HG03575 (cell line): Measurements from ENCODE around the gene TRAF4.
"Not testable (repeated sequence)": the region's sequence is repeated elsewhere in the genome, so short reads cannot be mapped to it uniquely, and the experiment has no call there.

Experiments
- ATAC-seq: cut with Tn5 transposase; IDR thresholded peaks from one replicate; pipeline ENCODE4 v1.9.1; 2021; ENCODE audit not compliant: unreplicated experiment, insufficient number of reproducible peaks, low FRiP score; ENCODE audit errors: extremely low read depth

TRAF4 gene

DNA sequence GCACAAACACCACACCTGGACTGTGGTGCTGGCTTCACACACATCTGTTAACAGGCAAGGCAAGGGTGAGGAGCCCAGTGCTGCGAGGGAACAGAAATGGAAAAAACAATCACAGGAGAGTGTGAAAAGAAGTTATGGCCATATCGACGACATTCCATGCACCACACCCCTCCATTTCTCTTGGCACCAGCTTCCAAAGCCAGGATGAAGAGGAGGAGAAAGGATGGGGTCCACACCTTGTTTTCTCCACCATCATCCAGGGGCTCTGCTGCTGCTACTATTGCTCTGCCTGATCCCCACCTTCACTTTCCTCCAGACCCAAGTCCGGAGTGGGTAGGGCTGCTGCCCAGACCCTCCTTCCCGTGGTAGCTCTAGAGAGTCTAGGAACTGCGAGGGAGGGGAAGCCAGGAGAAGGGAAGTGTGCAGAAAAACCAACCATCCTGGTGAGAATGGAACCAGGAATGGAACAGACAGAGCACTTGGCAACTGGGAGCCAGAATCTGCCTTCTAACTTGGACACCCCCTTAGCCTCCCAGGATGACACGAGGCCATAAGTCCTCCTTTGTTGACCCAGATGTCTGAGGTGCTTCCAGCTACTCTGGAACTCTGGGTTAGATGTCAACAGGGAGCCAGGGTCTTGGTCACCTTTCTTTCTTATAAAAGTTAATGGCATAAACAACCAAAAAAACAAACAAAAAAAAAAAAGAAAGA is 31.0 kb upstream of the TRAF4 start:
- ATAC-seq, result no peak

DNA sequence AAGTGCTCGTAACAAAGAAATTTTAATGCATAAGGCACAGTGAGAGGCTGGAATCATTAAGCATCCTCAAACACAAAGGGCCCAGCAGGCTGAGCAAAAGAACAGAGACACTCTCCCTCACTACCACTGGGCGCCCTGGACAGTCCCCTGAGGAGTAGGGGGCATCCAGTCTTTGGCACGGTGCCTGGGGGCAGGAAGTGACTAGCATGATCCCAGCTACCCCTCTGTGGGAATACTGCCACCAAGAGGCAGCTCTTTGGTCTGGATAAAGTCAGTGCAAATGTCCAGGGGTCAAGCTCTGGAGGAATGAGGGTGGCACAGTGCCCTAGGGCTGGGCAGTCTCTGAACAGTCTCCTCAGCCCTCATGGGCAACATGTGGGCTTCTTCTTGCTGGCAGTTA is 29.5 kb upstream of the TRAF4 start:
- no peak for ATAC-seq

DNA sequence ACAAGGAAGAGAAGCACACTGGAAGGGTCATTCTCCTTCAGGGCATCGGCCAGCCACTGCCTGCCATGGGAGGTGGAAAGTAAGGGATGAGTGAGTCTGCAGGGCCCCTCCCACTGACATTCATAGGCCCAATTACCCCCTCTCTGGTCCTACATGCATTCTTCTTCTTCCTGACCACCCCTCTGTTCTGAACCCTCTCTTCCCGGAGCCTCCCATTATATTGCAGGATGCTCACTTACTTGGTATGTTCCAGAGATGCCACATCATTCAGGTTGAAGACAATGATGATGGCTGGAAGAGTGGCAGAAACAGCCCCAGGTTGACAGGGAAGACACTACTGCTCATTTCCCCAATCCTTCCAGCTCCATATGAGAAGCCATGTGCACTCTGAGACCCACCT is 28.6 kb upstream of the TRAF4 start:
- no peak for ATAC-seq

- no peak for ATAC-seq
These were observed 26.9 kb upstream of the TRAF4 start for GRCh38 chr17:28716740-28717577.

DNA sequence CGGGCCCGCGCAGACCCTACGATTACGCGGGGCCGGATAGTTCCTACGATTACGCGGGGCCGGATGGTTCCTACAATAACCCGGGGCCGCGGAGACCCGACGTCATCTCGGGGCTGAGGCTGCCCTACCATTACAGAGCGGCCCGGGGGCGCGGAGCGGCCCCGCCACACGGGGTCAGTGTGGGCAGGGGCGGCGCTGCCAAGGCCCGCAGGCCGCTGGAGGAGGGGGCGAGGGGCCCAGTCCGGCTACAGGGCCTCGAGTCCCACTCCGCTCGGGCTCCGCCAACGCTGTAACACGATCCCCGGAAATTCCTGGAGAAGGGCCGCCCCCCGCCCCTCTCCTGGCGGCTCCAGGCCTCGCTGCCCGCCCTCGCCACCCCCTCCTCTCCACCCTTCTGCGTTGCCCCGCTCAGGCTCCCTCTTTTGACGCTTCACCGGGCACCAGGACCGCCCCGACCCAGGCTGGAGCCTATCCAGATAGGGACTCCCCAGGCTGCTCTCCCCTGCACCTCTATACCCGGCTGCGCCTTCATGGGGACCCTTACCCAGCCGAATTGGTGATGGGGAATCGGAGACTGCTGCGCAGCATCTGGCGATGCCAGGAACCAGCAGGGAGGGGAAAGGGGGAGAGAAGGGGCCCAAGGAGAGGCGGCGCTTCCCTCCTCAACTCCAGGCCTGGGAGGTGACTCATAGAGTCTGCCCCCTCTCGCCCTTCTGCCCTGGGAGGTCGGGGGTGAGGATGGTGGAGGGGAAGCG is 26.1 kb upstream of the TRAF4 start, which contains the start of gene RAB34:
TSS of gene RAB34 (minus strand) at position 291 of the 755 bp plus-strand sequence. CDS start 602 bp downstream, outside the sequence.
- ATAC-seq, result no peak

DNA sequence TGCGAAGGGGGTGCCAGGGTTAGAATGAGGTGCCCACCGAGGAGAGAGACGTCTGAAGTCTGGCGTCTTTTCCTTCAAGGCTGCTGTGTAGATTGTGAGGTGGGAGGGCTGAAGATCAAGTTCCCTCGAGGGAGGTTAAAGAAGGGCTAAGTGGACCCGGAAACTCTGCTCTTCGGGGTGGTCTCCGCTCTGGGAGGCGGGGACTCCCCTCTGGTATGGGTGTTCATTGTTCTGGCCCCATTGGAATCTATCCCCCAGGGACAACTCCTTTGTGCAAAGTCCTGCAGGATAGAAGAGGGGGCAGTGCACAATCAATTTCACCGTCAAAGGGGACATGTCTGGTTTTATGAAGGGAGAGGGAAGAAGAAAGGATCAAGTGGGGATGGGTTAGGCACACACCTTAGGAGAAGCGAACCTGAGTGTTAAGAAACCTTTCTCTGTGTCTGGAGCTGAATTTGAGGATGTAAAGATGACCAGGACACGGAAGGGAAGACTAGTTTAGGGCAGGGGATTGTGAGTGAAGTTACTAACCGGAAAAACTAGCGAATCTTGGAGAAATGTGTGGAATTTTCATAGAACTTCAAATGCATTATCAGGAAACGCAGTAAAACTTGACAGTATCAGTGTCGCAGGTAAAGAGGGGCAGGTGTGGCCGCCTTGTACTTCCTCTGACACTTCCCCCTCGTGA is 25.3 kb upstream of the TRAF4 start:
- no peak for ATAC-seq

DNA sequence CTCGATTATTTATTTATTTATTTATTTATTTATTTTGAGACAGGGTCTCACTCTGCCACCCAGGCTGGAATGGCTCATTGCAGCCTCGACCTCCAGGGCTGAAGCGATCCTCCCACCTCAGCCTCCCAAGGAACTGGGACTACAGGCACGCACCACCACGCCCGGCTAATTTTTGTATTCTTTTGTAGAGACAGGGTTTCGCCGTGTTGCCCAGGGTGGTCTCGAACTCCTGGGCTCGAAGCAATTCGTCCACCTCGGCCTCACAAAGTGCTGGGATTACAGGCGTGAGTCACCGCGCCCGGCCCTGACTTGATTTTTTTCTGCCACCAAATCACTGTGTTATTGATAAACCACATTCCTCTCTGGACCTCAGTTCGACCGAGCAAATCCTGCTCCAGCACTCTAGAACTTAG is 24.8 kb upstream of the TRAF4 start:
- ATAC-seq, result no peak

GRCh38 chr17:28720247-28720996 is 23.4 kb upstream of the TRAF4 start:
- ATAC-seq, result no peak

DNA sequence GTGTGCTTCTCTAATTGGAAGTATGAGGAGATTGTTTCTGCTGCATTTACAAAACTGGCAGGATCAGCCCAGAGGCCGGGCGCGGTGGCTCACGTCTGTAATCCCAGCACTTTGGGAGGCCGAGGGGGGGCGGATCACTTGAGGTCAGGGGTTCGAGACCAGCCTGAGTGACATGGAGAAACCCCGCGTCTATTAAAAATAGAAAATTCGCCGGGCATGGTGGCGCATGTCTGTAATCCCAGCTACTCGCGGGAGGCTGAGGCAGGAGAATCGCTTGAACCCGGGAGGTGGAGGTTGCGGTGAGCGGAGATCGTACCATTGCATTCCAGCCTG is 22.8 kb upstream of the TRAF4 start:
- not testable (repeated sequence) for ATAC-seq

DNA sequence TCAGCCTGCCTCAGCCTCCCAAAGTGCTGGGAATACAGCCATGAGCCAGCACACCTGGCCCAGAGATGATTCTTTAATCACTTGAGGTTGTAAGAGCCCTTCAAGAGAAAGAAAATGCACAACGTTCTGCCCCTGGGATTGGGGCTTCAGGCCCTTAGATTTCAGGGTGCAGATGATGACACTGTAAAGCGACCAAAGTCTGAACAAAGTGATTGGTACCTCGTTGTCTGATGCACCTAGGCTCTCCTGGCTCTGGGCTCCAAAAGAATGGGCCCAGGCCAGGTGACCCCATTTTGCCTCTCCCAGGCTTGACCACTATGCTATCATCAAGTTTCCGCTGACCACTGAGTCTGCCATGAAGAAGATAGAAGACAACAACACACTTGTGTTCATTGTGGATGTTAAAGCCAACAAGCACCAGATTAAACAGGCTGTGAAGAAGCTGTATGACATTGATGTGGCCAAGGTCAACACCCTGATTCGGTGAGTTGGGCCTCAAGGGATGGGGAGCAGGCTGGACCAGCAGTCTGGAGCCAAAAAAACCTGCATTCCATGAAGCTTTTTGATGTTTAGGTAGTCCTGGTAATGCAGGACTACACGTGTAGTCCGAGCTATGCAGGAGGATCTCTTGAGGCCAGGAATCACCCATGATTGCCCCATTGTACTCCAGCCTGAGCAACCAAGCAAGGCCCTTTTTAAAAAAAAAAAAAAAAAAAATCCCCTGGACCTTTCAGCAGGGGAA is 21.2 kb upstream of the TRAF4 start:
- ATAC-seq, result no peak

DNA sequence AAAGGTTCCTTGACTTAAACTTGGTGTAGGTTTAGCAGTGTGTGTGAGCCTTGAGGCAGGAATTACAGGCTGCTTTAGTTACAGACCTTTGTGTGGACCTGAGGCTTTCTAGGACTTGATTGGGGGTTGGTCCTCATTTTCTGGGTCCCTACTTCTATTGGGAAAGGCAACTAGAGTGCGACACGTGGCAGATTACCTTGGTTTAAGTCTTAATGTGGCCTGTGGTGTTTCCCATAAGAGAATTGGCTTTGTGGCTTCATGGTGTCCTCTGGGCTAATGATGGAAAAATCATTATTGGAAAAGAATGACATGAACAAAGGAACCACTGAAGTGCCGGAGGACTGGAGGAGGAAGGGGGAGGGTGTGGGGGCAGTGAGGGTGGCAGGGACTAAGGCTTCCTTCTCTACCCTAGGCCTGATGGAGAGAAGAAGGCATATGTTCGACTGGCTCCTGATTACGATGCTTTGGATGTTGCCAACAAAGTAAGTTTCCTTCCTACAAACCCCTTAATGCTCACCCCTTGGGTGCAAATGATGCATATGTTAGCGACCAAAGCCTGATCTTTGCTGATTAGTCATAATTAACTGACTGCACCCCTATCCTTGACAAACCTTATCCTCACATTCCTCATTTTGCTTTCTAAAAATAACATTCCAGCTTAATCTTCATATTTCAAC is 20.5 kb upstream of the TRAF4 start:
- no peak for ATAC-seq

GRCh38 chr17:28723836-28724499 is 19.8 kb upstream of the TRAF4 start:
- ATAC-seq, result not testable (repeated sequence)

DNA sequence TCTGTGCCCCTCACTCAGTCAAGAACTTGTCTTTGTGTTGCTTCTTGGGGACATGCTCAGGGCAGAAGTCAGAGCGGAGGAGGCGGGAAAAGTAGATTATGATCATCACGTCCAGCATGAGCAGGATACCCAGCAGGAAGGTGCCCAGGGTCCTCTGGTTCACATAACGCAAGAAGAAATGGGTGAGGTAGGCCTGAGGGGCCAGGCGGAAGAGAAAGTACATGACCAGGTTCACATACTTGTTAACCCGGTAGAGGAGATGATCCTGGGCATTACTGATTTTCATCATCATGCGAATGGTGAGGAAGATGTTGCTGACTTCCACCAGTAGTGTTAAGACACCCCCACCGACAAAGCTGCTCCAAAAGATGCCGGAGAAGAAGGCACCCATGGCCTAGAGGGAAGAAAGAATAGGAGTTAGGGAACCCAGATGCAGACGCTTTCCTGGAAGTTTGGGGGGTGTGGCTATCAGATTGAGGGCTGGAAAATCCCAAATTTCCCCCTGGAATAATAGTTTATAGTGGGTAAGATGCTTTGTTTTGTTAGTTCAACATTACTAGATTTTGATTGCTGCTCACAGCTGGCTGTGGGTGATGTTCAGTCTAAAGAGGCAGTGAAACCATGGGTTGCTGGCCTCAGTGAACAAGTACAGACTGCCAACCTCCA is 19.2 kb upstream of the TRAF4 start:
- no peak for ATAC-seq

DNA sequence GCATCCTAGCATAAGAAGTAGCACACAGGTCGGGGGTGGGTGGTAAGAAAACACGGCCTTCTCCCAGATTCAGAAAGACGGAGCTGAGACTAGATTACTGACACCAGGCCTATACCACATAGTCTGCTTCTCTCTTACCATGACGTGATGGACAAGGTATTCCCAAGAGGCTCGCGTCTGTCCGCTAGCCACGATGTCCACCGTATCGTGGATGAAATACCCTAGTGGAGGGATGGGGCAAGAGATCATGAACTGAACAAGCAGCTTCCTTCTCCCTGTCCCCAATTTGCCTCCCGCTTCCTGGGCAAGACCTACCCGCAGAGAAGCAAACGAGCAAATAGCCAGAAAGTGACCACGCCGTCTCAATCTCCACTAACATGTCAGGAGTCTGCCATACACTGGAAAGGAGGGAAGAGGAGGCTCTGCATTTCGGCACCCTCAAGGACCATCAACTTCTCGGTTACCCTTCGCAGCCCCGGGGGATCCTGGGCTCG is 18.6 kb upstream of the TRAF4 start:
- ATAC-seq, result no peak

DNA sequence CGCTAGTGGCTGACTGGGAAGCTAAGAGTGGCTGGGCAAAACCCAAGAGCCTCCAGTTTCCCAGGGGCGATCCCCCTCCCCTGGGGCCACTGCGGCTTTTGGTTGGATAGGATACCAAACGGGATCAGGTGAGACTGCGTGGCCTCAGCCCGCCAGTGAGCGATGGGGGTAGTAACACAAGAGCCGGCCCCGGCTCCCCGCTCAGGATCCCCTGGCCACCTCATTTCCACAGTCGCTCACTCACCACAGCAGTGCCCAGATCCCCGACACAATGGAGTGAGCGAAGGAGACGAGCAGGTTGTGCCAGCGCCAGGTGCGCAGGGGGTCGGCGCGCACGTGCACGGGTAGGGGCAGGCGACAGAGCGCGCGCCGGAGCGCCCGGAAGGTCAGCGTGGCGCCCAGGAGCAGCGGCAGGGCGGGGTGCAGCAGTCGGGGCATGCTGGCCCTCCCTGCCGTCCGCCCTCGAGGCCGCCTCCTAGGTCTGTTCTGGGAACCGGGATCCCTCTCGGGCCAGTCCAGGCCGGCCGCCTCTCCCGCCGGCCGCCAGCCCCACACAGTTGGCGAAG is 18.1 kb upstream of the TRAF4 start:
- ATAC-seq, result no peak

DNA sequence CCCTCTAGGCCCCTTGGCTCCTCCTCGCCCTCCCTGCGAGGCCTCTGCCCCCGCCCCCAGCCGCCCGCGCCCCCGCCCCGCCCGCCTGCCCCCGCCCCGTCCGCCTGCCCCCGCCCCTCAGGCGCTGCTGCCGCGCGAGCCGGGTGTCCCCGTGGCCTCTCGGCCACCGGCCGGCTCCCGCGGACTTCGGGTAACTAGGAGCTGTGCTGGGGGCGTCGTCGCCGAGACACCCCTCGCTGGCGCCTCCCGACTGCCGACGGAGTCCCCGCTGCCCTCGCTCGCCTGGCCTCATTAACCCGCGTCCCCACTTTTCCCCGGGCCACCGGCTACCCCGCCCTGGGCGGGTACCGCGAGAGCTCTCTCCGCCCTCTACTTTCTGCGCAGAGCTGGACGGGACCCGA is 17.6 kb upstream of the TRAF4 start, which contains the start of gene TLCD1:
TSS of gene TLCD1 (minus strand) at position 8 of the 401 bp plus-strand sequence. CDS start 136 bp downstream, outside the sequence.
- no peak for ATAC-seq
